Nephron progenitor cell (in vitro differentiated cells): ENCODE measurements around the gene SPINDOC.
"Not testable (repeated sequence)": the region's sequence is repeated elsewhere in the genome, so short reads cannot be mapped to it uniquely, and the experiment has no call there.

Experiments
- DNase-seq: peaks from one replicate; pipeline ENCODE4 v3.0.0; 2021
- H3K27ac Mint-ChIP-seq: 2 replicates; pipeline ENCODE4 v1.8.0; 2021; ENCODE audit warnings: mild to moderate bottlenecking, moderate library complexity, mixed read lengths
- H3K27me3 Mint-ChIP-seq: 2 replicates; pipeline ENCODE4 v1.8.0; 2021; ENCODE audit warnings: mild to moderate bottlenecking, low read depth, mixed read lengths; ENCODE audit not compliant: poor library complexity
- H3K36me3 Mint-ChIP-seq: 2 replicates; pipeline ENCODE4 v1.8.0; 2021; ENCODE audit warnings: low read depth, mixed read lengths
- H3K4me1 Mint-ChIP-seq: 2 replicates; pipeline ENCODE4 v1.8.0; 2021; ENCODE audit warnings: mixed read lengths
- H3K4me3 Mint-ChIP-seq: 2 replicates; pipeline ENCODE4 v1.8.0; 2021; ENCODE audit warnings: mild to moderate bottlenecking, moderate library complexity, mixed read lengths
- H3K9me3 Mint-ChIP-seq: 2 replicates; pipeline ENCODE4 v1.8.0; 2021; ENCODE audit warnings: mild to moderate bottlenecking, moderate library complexity, mixed read lengths
- CTCF ChIP-seq: fragments of 200-600 bp; sonication (generic); IDR thresholded peaks from 2 replicates; pipeline ENCODE4 v1.5.0; 2021; ENCODE audit warnings: antibody characterized with exemption

Gene SPINDOC

GRCh38 chr11:63802637-63803414 lies 10.4 kb upstream of the SPINDOC start:
- Mint-ChIP-seq H3K27ac (no peak overlapping the region), H3K4me3 (peak overlapping the region; percentile 25), H3K9me3 (peaks cover 10% of the 10 kb centered on the region), H3K4me1 (peaks cover 9% of the 10 kb centered on the region), H3K27me3 (peaks cover 30% of the 10 kb centered on the region), H3K36me3 (peaks cover 5% of the 10 kb centered on the region)
- DNase-seq = no peak
- no peak for TF ChIP-seq CTCF

GRCh38 chr11:63804259-63804658 lies 9.0 kb upstream of the SPINDOC start:
- Mint-ChIP-seq H3K9me3 (peaks cover 5% of the 10 kb centered on the region), H3K4me3 (no peak overlapping the region), H3K4me1 (peaks cover 9% of the 10 kb centered on the region), H3K27me3 (peaks cover 20% of the 10 kb centered on the region), H3K27ac (no peak overlapping the region), H3K36me3 (peaks cover 5% of the 10 kb centered on the region)
- no peak for TF ChIP-seq CTCF
- DNase-seq = no peak

- H3K4me1 Mint-ChIP-seq = peaks cover 9% of the 10 kb centered on the region
- peaks cover 5% of the 10 kb centered on the region for H3K36me3 Mint-ChIP-seq
- TF ChIP-seq CTCF = no peak
- peak overlapping the region; percentile 19 for H3K27ac Mint-ChIP-seq
- peaks cover 6% of the 10 kb centered on the region for H3K27me3 Mint-ChIP-seq
- no peak overlapping the region for H3K4me3 Mint-ChIP-seq
- no peak for DNase-seq
- H3K9me3 Mint-ChIP-seq = peaks cover 5% of the 10 kb centered on the region
Observed at GRCh38 chr11:63805844-63806415, 7.3 kb upstream of the SPINDOC start.

GRCh38 chr11:63810383-63810782 lies 2.9 kb upstream of the SPINDOC start:
- H3K27me3 Mint-ChIP-seq, DNase-seq, H3K9me3 Mint-ChIP-seq, H3K27ac Mint-ChIP-seq, H3K36me3 Mint-ChIP-seq, H3K4me3 Mint-ChIP-seq: not testable (repeated sequence)
- H3K4me1 Mint-ChIP-seq = peaks cover 30% of the 10 kb centered on the region

DNA sequence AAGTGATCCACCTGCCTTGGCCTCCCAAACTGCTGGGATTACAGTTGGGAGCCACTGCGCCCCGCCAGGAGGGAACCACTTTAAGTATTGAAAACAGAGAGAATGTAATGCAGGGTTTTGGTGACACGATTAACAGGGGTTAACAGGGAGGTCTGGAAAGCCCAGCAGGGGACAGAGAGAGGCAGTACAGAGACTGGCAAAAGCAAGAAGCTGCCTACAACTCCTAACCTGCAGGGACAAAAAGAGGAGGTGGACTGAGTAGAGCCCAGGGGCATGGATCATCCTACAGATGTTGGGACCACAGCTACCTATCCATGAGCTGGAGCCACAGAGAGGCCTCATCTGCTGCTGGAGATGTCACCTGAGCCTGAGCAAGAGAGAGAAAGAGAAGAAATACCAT lies 1.7 kb upstream of the SPINDOC start:
- DNase-seq = no peak
- TF ChIP-seq CTCF = no peak
- Mint-ChIP-seq H3K9me3 (no peaks in the 10 kb centered on the region), H3K36me3 (peaks cover 18% of the 10 kb centered on the region), H3K4me3 (peak overlapping the region; percentile 45), H3K27ac (no peak overlapping the region), H3K27me3 (no peaks in the 10 kb centered on the region), H3K4me1 (peaks cover 41% of the 10 kb centered on the region)

GRCh38 chr11:63813563-63814382 lies 517 bp downstream of the SPINDOC start:
- H3K27me3 Mint-ChIP-seq = no peaks in the 10 kb centered on the region
- H3K9me3 Mint-ChIP-seq = no peaks in the 10 kb centered on the region
- H3K4me1 Mint-ChIP-seq = peaks cover 41% of the 10 kb centered on the region
- peak overlapping the region; percentile 91 for H3K4me3 Mint-ChIP-seq
- H3K27ac Mint-ChIP-seq = no peak overlapping the region
- DNase-seq = peak; percentile 62
- TF ChIP-seq CTCF = no peak
- peaks cover 39% of the 10 kb centered on the region for H3K36me3 Mint-ChIP-seq
